Kidney epithelial cell (primary cell): Measurements from ENCODE around the gene HDGFL2. TPM values are rescaled to one million over a fixed set of nuclear protein-coding genes. Genes with fewer than 3 reads are reported as not detected.

Source experiments
- DNase-seq: peaks from one replicate; pipeline ENCODE4 v3.0.0-alpha.2; 2010; ENCODE audit warnings: low read depth
- H3K27me3 ChIP-seq: 2 replicates; pipeline ENCODE4 v1.6.0; 2011; ENCODE audit warnings: low read length; ENCODE audit not compliant: control insufficient read depth, insufficient read depth
- H3K36me3 ChIP-seq: 2 replicates; pipeline ENCODE4 v1.5.1; 2011; ENCODE audit warnings: low read length; ENCODE audit not compliant: control insufficient read depth, insufficient read depth
- H3K4me3 ChIP-seq: 2 replicates; pipeline ENCODE4 v1.5.1; 2011; ENCODE audit warnings: low read depth, mild to moderate bottlenecking, control low read depth, low read length
- CTCF ChIP-seq: IDR thresholded peaks from 2 replicates; pipeline ENCODE4 v1.5.1; 2011; ENCODE audit warnings: mild to moderate bottlenecking, moderate library complexity, low read length, control low read depth, inconsistent platforms; ENCODE audit not compliant: insufficient read depth, poor library complexity, severe bottlenecking
- total RNA-seq: library from RNA; depleted of rRNA; stranded (reverse); fragments of >200 nt; gene quantifications from 2 replicates; pipeline ENCODE4 v1.2.3, GENCODE V29; 2015

HDGFL2 gene
- total RNA-seq, 1 donor from 2014 or later, result 82.0 TPM

- peaks cover 1% of the 10 kb centered on the region for H3K36me3 ChIP-seq
- no peak overlapping the region for H3K4me3 ChIP-seq
- no peak for TF ChIP-seq CTCF
- peak; percentile 9 for DNase-seq
- no peaks in the 10 kb centered on the region for H3K27me3 ChIP-seq
Observed at GRCh38 chr19:4506449-4507149, 34.5 kb downstream of the HDGFL2 start.

- Histone ChIP-seq H3K4me3 (no peak overlapping the region), H3K36me3 (peaks cover 1% of the 10 kb centered on the region), H3K27me3 (no peaks in the 10 kb centered on the region)
- no peak for DNase-seq
- TF ChIP-seq CTCF, result no peak
Observed at GRCh38 chr19:4507150-4507452, 35.0 kb downstream of the HDGFL2 start.

GRCh38 chr19:4507804-4508203, 35.7 kb downstream of the HDGFL2 start:
- H3K36me3 ChIP-seq, result peaks cover 1% of the 10 kb centered on the region
- no peak for TF ChIP-seq CTCF
- no peak for DNase-seq
- H3K4me3 ChIP-seq, result no peak overlapping the region
- no peaks in the 10 kb centered on the region for H3K27me3 ChIP-seq

GRCh38 chr19:4508698-4509097, 36.6 kb downstream of the HDGFL2 start:
- DNase-seq, result no peak

GRCh38 chr19:4510435-4511255, 38.5 kb downstream of the HDGFL2 start:
- no peak overlapping the region for H3K4me3 ChIP-seq
- no peaks in the 10 kb centered on the region for H3K36me3 ChIP-seq
- no peaks in the 10 kb centered on the region for H3K27me3 ChIP-seq
- no peak for DNase-seq
- TF ChIP-seq CTCF, result no peak

More at GRCh38 chr19:4508698-4509097, 36.6 kb downstream of the HDGFL2 start:
- no peaks in the 10 kb centered on the region for H3K27me3 ChIP-seq
- no peak for TF ChIP-seq CTCF
- H3K4me3 ChIP-seq, result no peak overlapping the region
- peaks cover 1% of the 10 kb centered on the region for H3K36me3 ChIP-seq
